Transverse colon (tissue), 3 donors: ENCODE data around the gene LYSMD2.

Source experiments
- POLR2A ChIP-seq: fragments of 450-650 bp; IDR thresholded peaks from one replicate; pipeline ENCODE4 v1.6.1; 2016; ENCODE audit warnings: antibody characterized with exemption, mild to moderate bottlenecking, moderate library complexity
- TF ChIP-seq, protein P1 (sequence below), 5 experiments: fragments of 200-600 bp in 3 of 5; fragments of 450-650 bp in 2 of 5; sonication (generic) in 3 of 5; IDR thresholded peaks; 1 replicate in 2 of 5; 2 replicates in 3 of 5; pipeline ENCODE4 v1.5.1; 2016 to 2017; ENCODE audit warnings: antibody characterized with exemption in 5 of 5, inconsistent platforms in 3 of 5, mild to moderate bottlenecking in 2 of 5, moderate library complexity in 1 of 5

DNA sequence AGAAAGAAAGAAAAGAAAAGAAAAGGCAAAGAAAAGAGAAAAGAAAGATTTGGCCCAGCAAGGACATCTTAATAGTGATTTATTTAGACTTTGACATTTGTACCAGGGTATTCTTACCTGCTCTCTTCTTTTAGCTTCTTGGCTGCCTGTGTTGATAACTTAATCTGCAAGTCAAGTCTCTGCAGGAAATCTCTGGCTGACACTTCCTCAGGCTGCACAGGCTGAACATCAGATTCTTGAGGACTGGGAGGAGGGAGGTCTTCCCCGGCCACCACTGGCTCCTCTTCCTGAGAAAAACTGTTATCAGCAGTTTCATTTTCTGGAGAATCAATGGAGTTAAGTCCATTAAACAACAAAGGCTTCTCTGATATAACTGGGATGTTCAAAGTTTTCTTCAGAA, 12.8 kb downstream of the LYSMD2 start:
- TF ChIP-seq, protein P1, sequence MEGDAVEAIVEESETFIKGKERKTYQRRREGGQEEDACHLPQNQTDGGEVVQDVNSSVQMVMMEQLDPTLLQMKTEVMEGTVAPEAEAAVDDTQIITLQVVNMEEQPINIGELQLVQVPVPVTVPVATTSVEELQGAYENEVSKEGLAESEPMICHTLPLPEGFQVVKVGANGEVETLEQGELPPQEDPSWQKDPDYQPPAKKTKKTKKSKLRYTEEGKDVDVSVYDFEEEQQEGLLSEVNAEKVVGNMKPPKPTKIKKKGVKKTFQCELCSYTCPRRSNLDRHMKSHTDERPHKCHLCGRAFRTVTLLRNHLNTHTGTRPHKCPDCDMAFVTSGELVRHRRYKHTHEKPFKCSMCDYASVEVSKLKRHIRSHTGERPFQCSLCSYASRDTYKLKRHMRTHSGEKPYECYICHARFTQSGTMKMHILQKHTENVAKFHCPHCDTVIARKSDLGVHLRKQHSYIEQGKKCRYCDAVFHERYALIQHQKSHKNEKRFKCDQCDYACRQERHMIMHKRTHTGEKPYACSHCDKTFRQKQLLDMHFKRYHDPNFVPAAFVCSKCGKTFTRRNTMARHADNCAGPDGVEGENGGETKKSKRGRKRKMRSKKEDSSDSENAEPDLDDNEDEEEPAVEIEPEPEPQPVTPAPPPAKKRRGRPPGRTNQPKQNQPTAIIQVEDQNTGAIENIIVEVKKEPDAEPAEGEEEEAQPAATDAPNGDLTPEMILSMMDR (IDR thresholded peaks at IDR 0.05), result no peak
- TF ChIP-seq POLR2A, result no peak
